Measurements from ENCODE around the gene RAB6A.
"Not testable (repeated sequence)": the region's sequence is repeated elsewhere in the genome, so short reads cannot be mapped to it uniquely, and the experiment has no call there.

The RAB6A gene

GRCh38 chr11:73795925-73796632, 35.2 kb upstream of the RAB6A start:
- DNase-seq (ENCODE audit: extremely low read depth, low read depth): no peak
- no peak for TF ChIP-seq CTCF (IDR thresholded peaks at IDR 0.05; ENCODE audit: low read depth, low read length)

GRCh38 chr11:73792584-73792983, 31.7 kb upstream of the RAB6A start:
- DNase-seq (ENCODE audit: extremely low read depth, low read depth): no peak
- TF ChIP-seq CTCF (IDR thresholded peaks at IDR 0.05; ENCODE audit: low read depth, low read length): no peak

- DNase-seq (ENCODE audit: extremely low read depth, low read depth): no peak
- no peak for TF ChIP-seq CTCF (IDR thresholded peaks at IDR 0.05; ENCODE audit: low read depth, low read length)
Observed at GRCh38 chr11:73789279-73789670, 28.4 kb upstream of the RAB6A start.

- DNase-seq (ENCODE audit: extremely low read depth, low read depth): peak; percentile 85
- no peak for TF ChIP-seq CTCF (IDR thresholded peaks at IDR 0.05; ENCODE audit: low read depth, low read length)
Observed at GRCh38 chr11:73787643-73788558, 27.0 kb upstream of the RAB6A start, which contains the start of gene MRPL48. Gene MRPL48, plus strand, starts transcription at chr11:73787874. Its CDS starts 98 bp downstream, at chr11:73787972.

GRCh38 chr11:73787051-73787642, 26.3 kb upstream of the RAB6A start:
- no peak for DNase-seq (ENCODE audit: extremely low read depth, low read depth)
- TF ChIP-seq CTCF (IDR thresholded peaks at IDR 0.05; ENCODE audit: low read depth, low read length): no peak

GRCh38 chr11:73785467-73785866, 24.6 kb upstream of the RAB6A start:
- not testable (repeated sequence) for DNase-seq (ENCODE audit: extremely low read depth, low read depth)

- DNase-seq (ENCODE audit: extremely low read depth, low read depth): no peak
- no peak for TF ChIP-seq CTCF (IDR thresholded peaks at IDR 0.05; ENCODE audit: low read depth, low read length)
Observed at GRCh38 chr11:73784734-73785133, 23.9 kb upstream of the RAB6A start.

Data from AG09319 (cell line).